Body of pancreas (tissue), 4 donors: Measurements from ENCODE around the gene RRN3. TPM values are rescaled to one million over a fixed set of nuclear protein-coding genes. Genes with fewer than 3 reads are reported as not detected.
A peak's percentile ranks its signal among the peaks of the same experiment; 100 is the strongest.
"Not testable (repeated sequence)": the region's sequence is repeated elsewhere in the genome, so short reads cannot be mapped to it uniquely, and the experiment has no call there.

ENCODE experiments used
- ATAC-seq: fragments of 150-250 bp; one replicate; pipeline ENCODE4 v1.9.1; 2016
- DNase-seq, 4 donors: peaks; one replicate each; pipeline ENCODE4 v3.0.0-alpha.2; 2019
- H3K27ac ChIP-seq, 4 donors: fragments of 200-600 bp; sonication (generic); 1 replicate in 3 of 4; 2 replicates in 1 of 4; pipeline versions ENCODE4 v1.5.1 to v1.6.1; 2016 to 2019; ENCODE audit warnings: mild to moderate bottlenecking in 1 of 4, mixed read lengths in 1 of 4, moderate library complexity in 1 of 4
- H3K27me3 ChIP-seq, 2 donors: fragments of 200-600 bp; sonication (generic); one replicate each; pipeline ENCODE4 v1.6.0; 2016; ENCODE audit warnings: mild to moderate bottlenecking in 1 of 2
- H3K36me3 ChIP-seq, 2 donors: fragments of 200-600 bp; sonication (generic); replicated peaks in 1 of 2; 2 replicates each; pipeline ENCODE4 v1.5.1; 2016; ENCODE audit warnings: low read depth in 2 of 2; ENCODE audit not compliant: insufficient read depth in 1 of 2
- H3K4me1 ChIP-seq: fragments of 200-600 bp; sonication (generic); one replicate; pipeline ENCODE4 v1.6.0; 2016
- H3K4me3 ChIP-seq, 2 donors: fragments of 200-600 bp; sonication (generic); 1 replicate in 1 of 2; 2 replicates in 1 of 2; pipeline ENCODE4 v1.5.1; 2016 to 2019
- H3K9me3 ChIP-seq, 3 donors: fragments of 200-600 bp; sonication (generic); 1 replicate in 2 of 3; 2 replicates in 1 of 3; pipeline ENCODE4 v1.5.1; 2016
- WGBS, 2 donors: methylation state at CpG; one replicate each; pipeline ENCODE4 v1.1.5; 2017; 5-methylcytosine and 5-hydroxymethylcytosine counted together
- intact Hi-C: fragments of 100-400 bp; cut with DNase I; formaldehyde crosslinking; loops from one replicate; pipeline ENCODE4 v1.15.1; 2023
- microRNA counts, 2 donors: library from miRNA; unstranded; fragments of <30 nt; microRNA quantifications; one replicate each; lab custom pipeline; 2017
- microRNA-seq, 2 donors: library from miRNA; unstranded; fragments of <30 nt; microRNA quantifications; one replicate each; pipeline ENCODE4, GENCODE V29; 2016; ENCODE audit warnings: borderline number of aligned reads in 2 of 2, borderline replicate concordance in 2 of 2
- small RNA-seq: library from RNA; depleted of rRNA; stranded (forward); fragments of <200 nt; gene quantifications from one replicate; pipeline ENCODE3, GENCODE V24; 2016
- total RNA-seq, 2 donors: library from RNA; depleted of rRNA; stranded (reverse); fragments of >200 nt; gene quantifications; one replicate each; pipeline ENCODE4 v1.1.0, GENCODE V29; 2016
- TF ChIP-seq, protein P1 (sequence below), 7 experiments: fragments of 450-650 bp in 4 of 7; fragments of 200-600 bp in 3 of 7; sonication (generic) in 3 of 7; IDR thresholded peaks; one replicate each; pipeline ENCODE4 v1.5.1; 2016 to 2019; ENCODE audit warnings: antibody characterized with exemption in 7 of 7

RRN3 gene
- total RNA-seq, 2 donors from 2014 or later = 12.2 to 12.5 TPM

DNA sequence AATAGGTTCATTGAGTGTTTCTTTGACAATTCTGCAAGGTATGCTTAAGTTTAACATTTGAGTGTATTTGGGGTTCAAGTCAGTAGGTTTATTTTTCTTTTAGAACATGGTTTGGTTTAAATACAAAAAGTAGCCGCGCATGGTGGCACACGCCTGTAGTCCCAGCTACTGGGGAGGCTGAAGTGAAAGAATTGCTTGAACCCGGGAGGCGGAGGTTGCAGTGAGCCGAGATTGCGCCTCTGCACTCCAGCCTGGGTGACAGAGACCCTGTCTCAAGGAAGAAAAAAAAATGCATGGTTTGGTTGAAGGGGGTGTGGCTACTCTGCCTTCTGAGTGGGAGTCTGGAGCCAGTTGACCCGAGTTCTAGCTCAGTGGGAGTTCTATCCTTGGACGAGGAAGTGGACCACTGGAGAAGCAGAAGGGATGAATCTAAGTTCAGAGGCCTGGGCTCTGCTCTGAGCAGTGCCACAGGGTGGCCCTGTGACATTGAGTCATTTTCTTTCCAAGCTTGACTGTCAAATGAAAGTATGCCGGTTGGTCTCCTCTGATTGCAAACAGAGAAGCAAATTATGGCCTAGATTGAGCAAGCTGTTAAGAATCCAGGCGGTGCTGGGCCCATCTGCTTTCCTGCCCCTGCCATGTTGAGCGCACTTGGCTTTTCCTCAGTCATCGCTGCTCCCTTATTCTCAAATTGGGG is 70.5 kb downstream of the RRN3 start:
- DNase-seq, H3K4me1 ChIP-seq, H3K4me3 ChIP-seq, ATAC-seq, H3K27me3 ChIP-seq, H3K9me3 ChIP-seq, H3K27ac ChIP-seq, intact Hi-C loops: not testable (repeated sequence)
- WGBS, 2 donors = 87 to 94% methylated on average over 13 of the region's 13 CpGs
- H3K36me3 ChIP-seq = peaks cover 0 to 27% of the 10 kb centered on the region in 2 donors

DNA sequence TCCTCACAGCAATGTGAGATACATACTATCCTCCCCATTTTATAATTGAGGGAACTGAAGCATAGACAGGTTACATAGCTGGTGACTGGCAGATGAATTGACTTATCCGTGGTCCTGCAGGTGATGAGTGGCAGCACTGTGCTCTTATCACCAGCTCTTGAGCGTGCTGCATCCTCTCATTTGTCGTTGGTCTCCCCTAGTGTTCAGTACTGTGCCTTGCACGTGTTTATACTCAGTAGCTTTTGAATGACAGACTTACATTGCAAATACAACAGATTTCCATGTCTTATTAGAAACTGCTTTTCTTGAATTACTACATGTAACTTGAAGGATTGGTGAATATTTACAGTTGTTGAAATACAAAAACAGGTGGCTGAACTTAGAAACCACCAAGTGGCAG is 71.9 kb downstream of the RRN3 start:
- TF ChIP-seq, protein P1, sequence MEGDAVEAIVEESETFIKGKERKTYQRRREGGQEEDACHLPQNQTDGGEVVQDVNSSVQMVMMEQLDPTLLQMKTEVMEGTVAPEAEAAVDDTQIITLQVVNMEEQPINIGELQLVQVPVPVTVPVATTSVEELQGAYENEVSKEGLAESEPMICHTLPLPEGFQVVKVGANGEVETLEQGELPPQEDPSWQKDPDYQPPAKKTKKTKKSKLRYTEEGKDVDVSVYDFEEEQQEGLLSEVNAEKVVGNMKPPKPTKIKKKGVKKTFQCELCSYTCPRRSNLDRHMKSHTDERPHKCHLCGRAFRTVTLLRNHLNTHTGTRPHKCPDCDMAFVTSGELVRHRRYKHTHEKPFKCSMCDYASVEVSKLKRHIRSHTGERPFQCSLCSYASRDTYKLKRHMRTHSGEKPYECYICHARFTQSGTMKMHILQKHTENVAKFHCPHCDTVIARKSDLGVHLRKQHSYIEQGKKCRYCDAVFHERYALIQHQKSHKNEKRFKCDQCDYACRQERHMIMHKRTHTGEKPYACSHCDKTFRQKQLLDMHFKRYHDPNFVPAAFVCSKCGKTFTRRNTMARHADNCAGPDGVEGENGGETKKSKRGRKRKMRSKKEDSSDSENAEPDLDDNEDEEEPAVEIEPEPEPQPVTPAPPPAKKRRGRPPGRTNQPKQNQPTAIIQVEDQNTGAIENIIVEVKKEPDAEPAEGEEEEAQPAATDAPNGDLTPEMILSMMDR (IDR thresholded peaks at IDR 0.05) = peak in 6 of 7 experiments; percentile 20 to 37 (median 22)
- H3K27ac ChIP-seq, H3K27me3 ChIP-seq, H3K4me3 ChIP-seq, H3K4me1 ChIP-seq, H3K9me3 ChIP-seq, intact Hi-C loops: not testable (repeated sequence)
- 11 to 21% methylated on average over 4 of the region's 4 CpGs for WGBS, 2 donors
- H3K36me3 ChIP-seq = peaks cover 0 to 31% of the 10 kb centered on the region in 2 donors
- peak; percentile 47 for ATAC-seq
- peak in 1 of 4 donors; percentile 46 for DNase-seq

DNA sequence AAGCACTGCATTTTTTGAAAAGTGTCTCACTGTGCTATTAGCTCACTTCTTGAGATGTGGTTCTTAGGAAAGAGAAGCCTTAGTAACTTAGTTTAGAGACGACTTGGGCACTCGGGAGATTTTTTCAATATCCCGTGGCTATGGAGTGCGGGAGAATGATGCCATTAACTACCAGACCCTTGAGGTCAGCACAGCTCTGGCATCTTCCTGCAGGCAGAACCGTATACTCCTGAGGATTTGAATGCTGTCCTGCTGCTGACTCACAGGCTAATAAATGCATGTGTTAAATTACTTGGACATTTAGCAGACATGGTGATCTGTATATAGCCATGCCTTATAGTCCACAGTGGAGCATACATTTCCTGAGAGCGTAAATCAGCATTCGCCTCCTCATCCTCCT is 72.6 kb downstream of the RRN3 start:
- H3K9me3 ChIP-seq, H3K4me3 ChIP-seq, DNase-seq, H3K27ac ChIP-seq, H3K27me3 ChIP-seq, ATAC-seq, intact Hi-C loops: not testable (repeated sequence)
- H3K36me3 ChIP-seq = peaks cover 0 to 34% of the 10 kb centered on the region in 2 donors
- WGBS, 2 donors = 81 to 86% methylated on average over 7 of the region's 7 CpGs
- H3K4me1 ChIP-seq = peaks cover 10% of the 10 kb centered on the region

DNA sequence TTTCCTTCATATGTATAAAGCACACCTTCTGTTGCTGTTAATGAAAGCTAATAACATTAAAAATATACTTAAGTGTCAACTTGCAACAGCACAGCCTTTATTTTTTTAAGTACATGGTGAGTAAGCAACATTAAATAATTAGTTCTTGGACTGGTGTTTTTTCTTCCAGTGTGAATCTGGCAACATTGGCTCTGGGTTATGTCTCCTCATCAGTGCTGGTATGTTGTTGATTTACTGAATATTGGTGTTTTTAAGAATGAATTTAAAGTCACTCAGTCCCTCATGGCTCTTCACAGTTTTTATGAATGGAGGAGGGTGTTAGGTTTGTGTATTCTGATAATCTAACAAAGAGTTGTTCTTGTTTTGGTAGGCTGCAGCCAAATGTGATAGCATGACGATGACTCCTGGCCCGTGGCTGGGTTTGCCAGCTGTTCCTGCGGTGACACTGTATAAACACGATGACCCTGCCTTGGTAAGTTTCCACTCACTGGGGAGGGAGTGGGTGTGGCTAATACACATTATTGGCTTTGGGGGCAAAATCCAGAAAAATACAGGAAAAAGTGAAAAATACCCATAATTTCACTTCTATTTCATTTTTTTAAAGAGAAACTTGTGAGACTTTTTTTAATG is 77.0 kb downstream of the RRN3 start:
- WGBS, 2 donors = 2 to 14% methylated on average over 4 of the region's 4 CpGs
- H3K9me3 ChIP-seq, H3K4me3 ChIP-seq, intact Hi-C loops, H3K27me3 ChIP-seq: not testable (repeated sequence)
- ATAC-seq = peak; percentile 74
- H3K36me3 ChIP-seq = peaks cover 0 to 27% of the 10 kb centered on the region in 2 donors
- DNase-seq = peak; percentile 48 to 72 (median 54)
- H3K4me1 ChIP-seq = peaks cover 14% of the 10 kb centered on the region
- peak overlapping the region in 2 of 4 donors; percentile 20 to 39 for H3K27ac ChIP-seq

DNA sequence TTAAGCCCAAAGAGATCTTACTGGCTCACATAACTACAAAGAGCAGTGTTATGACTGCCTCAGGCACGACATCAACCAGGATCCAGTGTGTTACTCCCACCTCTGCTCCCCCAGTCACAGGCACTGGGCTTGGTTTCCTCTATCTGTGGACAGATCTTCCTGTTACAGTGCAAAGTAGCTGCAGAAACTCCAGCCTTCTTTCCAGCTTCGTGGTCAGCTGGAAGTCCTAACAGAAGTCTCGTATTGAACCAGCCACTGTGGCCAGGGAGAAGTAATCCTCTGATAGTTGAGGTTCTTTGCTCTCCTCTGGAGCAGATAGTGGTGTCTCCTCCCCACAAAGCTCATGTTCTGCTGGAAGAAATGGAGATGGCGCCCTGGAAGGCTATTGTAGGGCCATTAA is 77.7 kb downstream of the RRN3 start:
- DNase-seq, ATAC-seq, H3K9me3 ChIP-seq, H3K27me3 ChIP-seq, H3K4me3 ChIP-seq, intact Hi-C loops: not testable (repeated sequence)
- Histone ChIP-seq H3K36me3 (peaks cover 0 to 26% of the 10 kb centered on the region in 2 donors), H3K27ac (peak overlapping the region in 3 of 4 donors; percentile 10 to 39 (median 20)), H3K4me1 (peaks cover 14% of the 10 kb centered on the region)
- 74 to 93% methylated on average over 4 of the region's 4 CpGs for WGBS, 2 donors

DNA sequence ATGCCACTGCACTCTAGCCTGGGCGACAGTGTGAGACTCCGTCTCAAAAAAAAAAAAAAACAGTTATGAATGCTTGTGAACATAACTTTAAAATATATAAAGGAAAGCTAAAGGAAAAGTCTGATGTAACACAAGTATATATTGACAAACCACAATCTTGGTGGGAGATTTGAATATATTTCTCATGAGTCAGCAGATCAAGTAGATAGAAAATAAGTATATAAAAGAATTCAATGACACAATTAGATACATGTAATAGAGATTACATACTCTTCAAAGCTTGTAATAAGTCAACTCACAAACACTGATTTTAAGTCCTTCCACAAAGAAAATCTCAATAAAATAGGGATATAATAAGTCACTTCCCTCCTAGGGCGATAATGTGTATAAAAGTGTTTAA is 78.4 kb downstream of the RRN3 start:
- H3K4me3 ChIP-seq, intact Hi-C loops, H3K27ac ChIP-seq, DNase-seq, ATAC-seq, H3K27me3 ChIP-seq, H3K9me3 ChIP-seq: not testable (repeated sequence)
- 95 to 96% methylated on average over 3 of the region's 3 CpGs for WGBS, 2 donors
- H3K4me1 ChIP-seq = peaks cover 14% of the 10 kb centered on the region
- peaks cover 4 to 26% of the 10 kb centered on the region in 2 donors for H3K36me3 ChIP-seq

DNA sequence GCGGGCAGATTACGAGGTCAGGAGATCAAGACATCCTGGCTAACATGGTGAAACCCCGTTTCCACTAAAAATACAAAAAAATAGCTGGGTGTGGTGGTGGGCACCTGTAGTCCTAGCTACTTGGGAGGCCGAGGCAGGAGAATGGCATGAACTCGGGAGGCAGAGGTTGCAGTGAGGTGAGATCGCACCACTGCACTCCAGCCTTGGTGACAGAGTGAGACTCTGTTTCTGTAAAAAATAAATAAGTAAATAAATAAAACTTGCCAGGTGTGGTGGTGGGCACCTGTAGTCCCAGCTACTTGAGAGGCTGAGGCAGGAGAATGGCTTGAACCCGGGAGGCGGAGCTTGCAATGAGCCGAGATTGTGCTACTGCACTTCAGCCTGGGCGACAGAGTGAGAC is 81.1 kb downstream of the RRN3 start:
- intact Hi-C loops, ATAC-seq, DNase-seq, H3K9me3 ChIP-seq, H3K4me3 ChIP-seq, H3K27me3 ChIP-seq, H3K27ac ChIP-seq: not testable (repeated sequence)
- peaks cover 10 to 19% of the 10 kb centered on the region in 2 donors for H3K36me3 ChIP-seq
- H3K4me1 ChIP-seq = peaks cover 14% of the 10 kb centered on the region
- WGBS, 2 donors = 93 to 98% methylated on average over 10 of the region's 10 CpGs

MicroRNA genes within 50 kb of the gene (microRNA counts, 767-probe panel; counts per million panel counts)
- microRNA hsa-miR-1972 (lab: Ali Mortazavi, UCI) = 0 to 736 counts per million in 2 donors

Small RNA genes within 50 kb of the gene (microRNA-seq; reads per million reads assigned to microRNA genes)
- 0 reads per million in 2 donors for gene MIR1972-1
- 0 reads per million in 2 donors for gene MIR6511B2

Small RNA genes within 50 kb of the gene (small RNA-seq; reads per million reads assigned to genes)
- not detected for gene MIR1972-1

Other genes with a start within 250 kb of the RRN3 start
- 10 to 100 TPM; 38.1 to 46.8 TPM for gene NPIPA1, start 156.8 kb downstream of the RRN3 start, total RNA-seq
- 10 to 100 TPM; 63.3 to 66.2 TPM for gene PDXDC1, start 119.2 kb downstream of the RRN3 start, total RNA-seq
- gene NTAN1, start 38.2 kb downstream of the RRN3 start, total RNA-seq = 10 to 100 TPM in 1 of 2 donors, 1 to 10 TPM in 1; 7.9 to 29.8 TPM